A549 (cell line): Measurements from ENCODE around the gene TAB3. TPM values are rescaled to one million over a fixed set of nuclear protein-coding genes. Genes with fewer than 3 reads are reported as not detected.

ENCODE experiments used
- ATAC-seq, 2 experiments: fragments of 200-7000 bp in 1 of 2; fragments of >200 bp in 1 of 2; cut with Nextera tagmentation in 1 of 2; cut with Tn5 transposase in 1 of 2; 3 replicates each; pipeline versions ENCODE4 v1.8.0 to v1.9.1; 2018 to 2020; ENCODE audit warnings: mild to moderate bottlenecking in 1 of 2, moderate library complexity in 1 of 2
- CTCF ChIA-PET: fragments of 300-600 bp; sonication (Branson Sonifier 250); formaldehyde crosslinking; extraction: SDS; loops from one replicate; lab custom pipeline; 2021; ENCODE audit warnings: antibody characterized with exemption, inconsistent platforms; lab: Yijun Ruan, JAX
- POLR2A ChIA-PET: fragments of 350-600 bp; formaldehyde crosslinking; extraction: SDS; loops from one replicate; lab custom pipeline; 2021; ENCODE audit warnings: antibody characterized with exemption, inconsistent platforms; lab: Yijun Ruan, JAX
- DNase-seq, 2 experiments: peaks; one replicate each; pipeline versions ENCODE4 v3.0.0 to v3.0.0-alpha.2; 2011 to 2016; ENCODE audit warnings: low read depth in 1 of 2, low spot score in 1 of 2
- FAIRE-seq: peaks from 2 replicates; lab custom pipeline; 2011; peaks lifted over from hg19 to GRCh38; lab: Jason Lieb, UNC
- H3K27ac ChIP-seq, 2 experiments: fragments of >200 bp; sonication (Bioruptor Twin); formaldehyde crosslinking; 3 replicates each; pipeline ENCODE4 v1.5.1; 2016 to 2017
- H3K4me1 ChIP-seq: fragments of >200 bp; sonication (Bioruptor Twin); formaldehyde crosslinking; 3 replicates; pipeline ENCODE4 v1.6.1; 2016
- H3K4me2 ChIP-seq: fragments of >200 bp; sonication (Bioruptor Twin); formaldehyde crosslinking; 3 replicates; pipeline ENCODE4 v1.6.1; 2016
- H3K4me3 ChIP-seq: fragments of >200 bp; sonication (Bioruptor Twin); formaldehyde crosslinking; 3 replicates; pipeline ENCODE4 v1.5.1; 2016
- H3K9me3 ChIP-seq: fragments of >200 bp; sonication (Bioruptor Twin); formaldehyde crosslinking; 3 replicates; pipeline ENCODE4 v1.6.1; 2016
- CEBPB ChIP-seq, 2 experiments: fragments of >200 bp in 1 of 2; sonication (Bioruptor Twin) in 1 of 2; formaldehyde crosslinking in 1 of 2; IDR thresholded peaks; 2 replicates each; pipeline ENCODE4 v1.6.1; 2012 to 2016
- CHD4 ChIP-seq: fragments of 200-600 bp; sonication (generic); IDR thresholded peaks from 2 replicates; pipeline ENCODE4 v1.6.1; 2016; ENCODE audit warnings: antibody characterized with exemption, mild to moderate bottlenecking, borderline replicate concordance
- EHMT2 ChIP-seq: fragments of 200-600 bp; sonication (generic); IDR thresholded peaks from 2 replicates; pipeline ENCODE4 v1.6.1; 2016; ENCODE audit warnings: antibody characterized with exemption, low read depth, mild to moderate bottlenecking, moderate library complexity
- FOXS1 ChIP-seq: fragments of 250-450 bp; sonication (Bioruptor Pico); IDR thresholded peaks from 2 replicates; pipeline ENCODE4 v1.5.0; 2020; ENCODE audit warnings: mild to moderate bottlenecking, moderate library complexity
- HDAC2 ChIP-seq: fragments of 200-600 bp; sonication (generic); IDR thresholded peaks from 2 replicates; pipeline ENCODE4 v1.6.1; 2016
- HOXA7 ChIP-seq: fragments of 250-450 bp; sonication (Bioruptor Pico); IDR thresholded peaks from 2 replicates; pipeline ENCODE4 v1.5.0; 2020; ENCODE audit warnings: mild to moderate bottlenecking, moderate library complexity
- JUN ChIP-seq, 2 experiments: fragments of >200 bp; sonication (Bioruptor Twin); formaldehyde crosslinking; IDR thresholded peaks; 2 replicates in 1 of 2; 3 replicates in 1 of 2; pipeline ENCODE4 v1.6.1; 2016 to 2017
- JUNB ChIP-seq: fragments of >200 bp; sonication (Bioruptor Twin); formaldehyde crosslinking; IDR thresholded peaks from 2 replicates; pipeline ENCODE4 v1.6.1; 2016
- MAFK ChIP-seq: fragments of 450-650 bp; IDR thresholded peaks from 2 replicates; pipeline ENCODE4 v1.6.1; 2014; ENCODE audit not compliant: partially characterized antibody
- NFE2L2 ChIP-seq: fragments of 150-350 bp; conservative IDR thresholded peaks from 2 replicates; pipeline ENCODE4 v1.6.1; 2014; ENCODE audit warnings: low read length
- NR3C1 ChIP-seq: fragments of >200 bp; sonication (Bioruptor Twin); formaldehyde crosslinking; IDR thresholded peaks from 3 replicates; pipeline ENCODE4 v1.6.1; 2017
- PHF8 ChIP-seq: fragments of 200-600 bp; sonication (generic); IDR thresholded peaks from 2 replicates; pipeline ENCODE4 v1.6.1; 2016; ENCODE audit warnings: low read depth, mild to moderate bottlenecking, antibody characterized with exemption, moderate library complexity, borderline replicate concordance
- POLR2A ChIP-seq: IDR thresholded peaks from 2 replicates; pipeline ENCODE4 v1.6.1; 2012; ENCODE audit warnings: mild to moderate bottlenecking, low read length
- RAD21 ChIP-seq, 2 experiments: fragments of >200 bp in 1 of 2; sonication (Bioruptor Twin) in 1 of 2; formaldehyde crosslinking in 1 of 2; IDR thresholded peaks in 1 of 2; conservative IDR thresholded peaks in 1 of 2; 2 replicates in 1 of 2; 3 replicates in 1 of 2; pipeline ENCODE4 v1.6.1; 2012 to 2018; ENCODE audit warnings: inconsistent platforms in 1 of 2
- ZNF302 ChIP-seq: fragments of 250-450 bp; sonication (Bioruptor Pico); IDR thresholded peaks from 2 replicates; pipeline ENCODE4 v1.9.0; 2021; ENCODE audit warnings: inconsistent platforms, mild to moderate bottlenecking, moderate library complexity
- WGBS: methylation state at CpG from one replicate; pipeline ENCODE4 v1.1.6; 2017; ENCODE audit errors: missing lambda C conversion rate; 5-methylcytosine and 5-hydroxymethylcytosine counted together
- polyA plus RNA-seq, 4 experiments: library from polyadenylated mRNA; depleted of rRNA in 3 of 4; stranded (reverse); fragments of >200 nt; fragmentation: RNase III in 1 of 4; extraction: RNeasy Plus Mini Kit Qiagen cat#74134 plus additional on column Dnase treatment in 1 of 4; gene quantifications; 2 replicates in 3 of 4; 3 replicates in 1 of 4; pipeline ENCODE4 v1.2.3, GENCODE V29; 2011 to 2017
- TF ChIP-seq, protein P1 (sequence below): fragments of 200-600 bp; sonication (generic); IDR thresholded peaks from 2 replicates; pipeline ENCODE4 v1.6.1; 2016; ENCODE audit warnings: antibody characterized with exemption, mild to moderate bottlenecking, moderate library complexity
- TF ChIP-seq, protein P2 (sequence below): fragments of >200 bp; sonication (Bioruptor Twin); formaldehyde crosslinking; IDR thresholded peaks from 2 replicates; pipeline ENCODE4 v1.6.1; 2016
- TF ChIP-seq, protein P3 (sequence below): fragments of 250-450 bp; sonication (Bioruptor Pico); IDR thresholded peaks from 2 replicates; pipeline ENCODE4 v1.5.0; 2020; ENCODE audit warnings: low read depth, mild to moderate bottlenecking, moderate library complexity

The TAB3 gene
- polyA plus RNA-seq, 2 of the 4 experiments (the other 2 are of a cell fraction), result 11.2 to 18.6 TPM

DNA sequence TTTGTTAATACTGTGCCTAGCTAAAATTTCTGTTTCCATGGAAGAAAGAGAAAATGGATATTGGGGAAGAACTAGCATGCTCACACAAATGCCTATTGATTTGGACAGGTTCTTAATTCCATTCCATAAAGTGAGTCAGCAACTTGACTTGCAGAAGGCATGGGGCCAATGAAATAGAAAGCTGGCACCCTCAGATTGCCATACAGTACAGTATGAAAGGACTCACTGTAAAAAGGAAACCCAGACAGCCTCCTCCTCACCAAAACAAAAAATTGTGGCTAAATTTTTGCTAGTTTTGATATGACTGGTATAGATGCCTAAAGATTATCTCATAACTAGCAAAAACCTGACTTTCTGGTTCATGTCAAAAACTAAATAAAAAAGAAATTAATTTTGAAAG is 11.2 kb upstream of the TAB3 start (continued):
- TF ChIP-seq, protein P1, sequence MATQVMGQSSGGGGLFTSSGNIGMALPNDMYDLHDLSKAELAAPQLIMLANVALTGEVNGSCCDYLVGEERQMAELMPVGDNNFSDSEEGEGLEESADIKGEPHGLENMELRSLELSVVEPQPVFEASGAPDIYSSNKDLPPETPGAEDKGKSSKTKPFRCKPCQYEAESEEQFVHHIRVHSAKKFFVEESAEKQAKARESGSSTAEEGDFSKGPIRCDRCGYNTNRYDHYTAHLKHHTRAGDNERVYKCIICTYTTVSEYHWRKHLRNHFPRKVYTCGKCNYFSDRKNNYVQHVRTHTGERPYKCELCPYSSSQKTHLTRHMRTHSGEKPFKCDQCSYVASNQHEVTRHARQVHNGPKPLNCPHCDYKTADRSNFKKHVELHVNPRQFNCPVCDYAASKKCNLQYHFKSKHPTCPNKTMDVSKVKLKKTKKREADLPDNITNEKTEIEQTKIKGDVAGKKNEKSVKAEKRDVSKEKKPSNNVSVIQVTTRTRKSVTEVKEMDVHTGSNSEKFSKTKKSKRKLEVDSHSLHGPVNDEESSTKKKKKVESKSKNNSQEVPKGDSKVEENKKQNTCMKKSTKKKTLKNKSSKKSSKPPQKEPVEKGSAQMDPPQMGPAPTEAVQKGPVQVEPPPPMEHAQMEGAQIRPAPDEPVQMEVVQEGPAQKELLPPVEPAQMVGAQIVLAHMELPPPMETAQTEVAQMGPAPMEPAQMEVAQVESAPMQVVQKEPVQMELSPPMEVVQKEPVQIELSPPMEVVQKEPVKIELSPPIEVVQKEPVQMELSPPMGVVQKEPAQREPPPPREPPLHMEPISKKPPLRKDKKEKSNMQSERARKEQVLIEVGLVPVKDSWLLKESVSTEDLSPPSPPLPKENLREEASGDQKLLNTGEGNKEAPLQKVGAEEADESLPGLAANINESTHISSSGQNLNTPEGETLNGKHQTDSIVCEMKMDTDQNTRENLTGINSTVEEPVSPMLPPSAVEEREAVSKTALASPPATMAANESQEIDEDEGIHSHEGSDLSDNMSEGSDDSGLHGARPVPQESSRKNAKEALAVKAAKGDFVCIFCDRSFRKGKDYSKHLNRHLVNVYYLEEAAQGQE, result no peak
- no peak for TF ChIP-seq JUNB

DNA sequence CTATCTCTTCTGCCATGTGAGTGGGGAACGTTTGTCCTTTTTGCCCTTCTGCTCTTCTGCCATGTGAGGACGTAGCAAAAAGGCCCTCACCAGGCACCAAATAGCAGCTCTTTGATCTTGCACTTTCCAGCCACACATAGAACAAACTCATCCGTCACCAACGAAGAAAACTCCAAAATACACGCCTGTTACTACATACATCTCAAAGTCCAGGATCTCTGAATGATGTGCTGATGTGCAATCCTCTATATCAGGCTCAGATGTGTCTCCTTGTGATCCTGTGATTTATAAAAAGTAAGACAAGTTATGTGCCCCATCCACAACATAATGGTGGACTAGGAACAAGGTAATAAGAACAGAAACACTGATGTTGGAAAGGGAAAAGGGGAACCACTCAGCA is 9.8 kb upstream of the TAB3 start:
- no peaks in the 10 kb centered on the region for H3K9me3 ChIP-seq
- H3K27ac ChIP-seq, result no peak overlapping the region
- H3K4me2 ChIP-seq, result no peak overlapping the region
- FAIRE-seq (no peak), ATAC-seq (no peak), DNase-seq (no peak)
- POLR2A ChIA-PET, result no interaction called here
- H3K4me3 ChIP-seq, result no peak overlapping the region
- TF ChIP-seq ZNF302 (CRISPR knock-in tag), result no peak
- TF ChIP-seq MAFK, result no peak
- no peak for TF ChIP-seq FOXS1 (CRISPR knock-in tag)
- TF ChIP-seq NR3C1, result no peak
- TF ChIP-seq, protein P2, sequence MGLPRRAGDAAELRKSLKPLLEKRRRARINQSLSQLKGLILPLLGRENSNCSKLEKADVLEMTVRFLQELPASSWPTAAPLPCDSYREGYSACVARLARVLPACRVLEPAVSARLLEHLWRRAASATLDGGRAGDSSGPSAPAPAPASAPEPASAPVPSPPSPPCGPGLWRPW, result no peak
- TF ChIP-seq, protein P3, sequence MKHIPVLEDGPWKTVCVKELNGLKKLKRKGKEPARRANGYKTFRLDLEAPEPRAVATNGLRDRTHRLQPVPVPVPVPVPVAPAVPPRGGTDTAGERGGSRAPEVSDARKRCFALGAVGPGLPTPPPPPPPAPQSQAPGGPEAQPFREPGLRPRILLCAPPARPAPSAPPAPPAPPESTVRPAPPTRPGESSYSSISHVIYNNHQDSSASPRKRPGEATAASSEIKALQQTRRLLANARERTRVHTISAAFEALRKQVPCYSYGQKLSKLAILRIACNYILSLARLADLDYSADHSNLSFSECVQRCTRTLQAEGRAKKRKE, result no peak
- no peak for TF ChIP-seq JUN (IDR thresholded peaks at IDR 0.05)
- no peak for TF ChIP-seq PHF8
- no peak for TF ChIP-seq EHMT2
- TF ChIP-seq NFE2L2, result no peak
- TF ChIP-seq CHD4, result no peak
- TF ChIP-seq CEBPB (IDR thresholded peaks at IDR 0.05), result no peak
- H3K4me1 ChIP-seq, result no peaks in the 10 kb centered on the region
- WGBS, result 25% methylated on average over 5 of the region's 5 CpGs
- CTCF ChIA-PET, result interaction anchor here (1.1 kb wide), 1 partner anchor 73 kb away, joined by 3 read pairs; no protein-coding TSS in a partner anchor

DNA sequence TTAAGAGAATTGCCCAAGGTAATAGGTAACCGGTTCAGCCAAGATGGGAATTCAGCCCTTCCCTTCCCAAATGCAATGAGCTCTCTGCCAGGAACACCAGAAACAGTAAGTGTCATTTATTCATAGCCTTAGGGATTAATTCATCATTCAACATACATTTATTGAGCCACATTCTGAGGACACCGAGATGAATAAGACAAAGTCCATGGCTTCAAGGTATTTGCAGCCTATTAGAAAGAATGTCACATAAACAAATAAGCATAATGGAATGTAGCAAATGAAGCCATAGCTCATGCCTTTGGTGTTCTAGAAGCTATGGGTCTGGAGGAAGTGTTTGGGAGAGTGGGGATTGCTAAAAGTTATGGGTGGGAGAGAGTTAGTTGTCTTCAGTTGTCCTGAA is 6.3 kb upstream of the TAB3 start:
- POLR2A ChIA-PET, result no interaction called here
- WGBS, result 0% methylated on average over 2 of the region's 2 CpGs
- no peak for ATAC-seq
- H3K4me2 ChIP-seq, result no peak overlapping the region
- no peak for FAIRE-seq
- no peak for TF ChIP-seq RAD21 (conservative IDR thresholded peaks at IDR 0.05 in 1 of 2, IDR thresholded peaks at IDR 0.05 in 1 of 2)
- no peak for TF ChIP-seq POLR2A
- TF ChIP-seq EHMT2, result no peak
- no peak for TF ChIP-seq HDAC2
- no peak for TF ChIP-seq HOXA7 (CRISPR knock-in tag)
- TF ChIP-seq, protein P3, result no peak
- TF ChIP-seq, protein P1, result no peak
- H3K27ac ChIP-seq, result no peak overlapping the region
- no peaks in the 10 kb centered on the region for H3K9me3 ChIP-seq
- H3K4me1 ChIP-seq, result no peaks in the 10 kb centered on the region
- H3K4me3 ChIP-seq, result no peak overlapping the region
- CTCF ChIA-PET, result no interaction called here
- DNase-seq, result no peak
